SK-N-MC (cell line): ENCODE measurements around the gene NEAT1.
A peak's percentile ranks its signal among the peaks of the same experiment; 100 is the strongest.

ENCODE experiments used
- DNase-seq: peaks from one replicate; pipeline ENCODE4 v3.0.0-alpha.2; 2011; ENCODE audit warnings: low read depth, low spot score
- H3K27ac ChIP-seq: fragments of 200-600 bp; sonication (generic); 2 replicates; pipeline ENCODE4 v1.5.1; 2016; ENCODE audit warnings: mixed run types
- H3K36me3 ChIP-seq: fragments of 200-600 bp; sonication (generic); 2 replicates; pipeline ENCODE4 v1.6.1; 2017; ENCODE audit warnings: antibody characterized with exemption, low read length, mixed read lengths; ENCODE audit not compliant: insufficient read depth
- H3K4me3 ChIP-seq: fragments of 200-600 bp; sonication (generic); 2 replicates; pipeline ENCODE4 v1.5.1; 2016
- H3K9ac ChIP-seq: fragments of 200-600 bp; sonication (generic); 2 replicates; pipeline ENCODE4 v1.8.0; 2017; ENCODE audit warnings: mixed run types, mixed read lengths; ENCODE audit not compliant: insufficient read length
- H3K9me3 ChIP-seq: fragments of 200-600 bp; sonication (generic); 2 replicates; pipeline ENCODE4 v1.6.1; 2017; ENCODE audit warnings: low read depth, mild to moderate bottlenecking, antibody characterized with exemption, low read length, moderate library complexity, mixed read lengths
- EZH2 ChIP-seq: fragments of 200-600 bp; sonication (generic); IDR thresholded peaks from one replicate; pipeline ENCODE4 v1.6.1; 2017; ENCODE audit warnings: antibody characterized with exemption
- FOXP2 ChIP-seq: optimal IDR thresholded peaks from 2 replicates; pipeline ENCODE3; 2011; ENCODE audit warnings: mild to moderate bottlenecking, moderate library complexity; ENCODE audit not compliant: insufficient read depth; ENCODE audit errors: extremely low read length, control extremely low read depth
- POLR2AphosphoS5 ChIP-seq: IDR thresholded peaks from 2 replicates; pipeline ENCODE4 v1.6.1; 2012; ENCODE audit warnings: mild to moderate bottlenecking, low read depth, low read length, borderline replicate concordance

The NEAT1 gene

DNA sequence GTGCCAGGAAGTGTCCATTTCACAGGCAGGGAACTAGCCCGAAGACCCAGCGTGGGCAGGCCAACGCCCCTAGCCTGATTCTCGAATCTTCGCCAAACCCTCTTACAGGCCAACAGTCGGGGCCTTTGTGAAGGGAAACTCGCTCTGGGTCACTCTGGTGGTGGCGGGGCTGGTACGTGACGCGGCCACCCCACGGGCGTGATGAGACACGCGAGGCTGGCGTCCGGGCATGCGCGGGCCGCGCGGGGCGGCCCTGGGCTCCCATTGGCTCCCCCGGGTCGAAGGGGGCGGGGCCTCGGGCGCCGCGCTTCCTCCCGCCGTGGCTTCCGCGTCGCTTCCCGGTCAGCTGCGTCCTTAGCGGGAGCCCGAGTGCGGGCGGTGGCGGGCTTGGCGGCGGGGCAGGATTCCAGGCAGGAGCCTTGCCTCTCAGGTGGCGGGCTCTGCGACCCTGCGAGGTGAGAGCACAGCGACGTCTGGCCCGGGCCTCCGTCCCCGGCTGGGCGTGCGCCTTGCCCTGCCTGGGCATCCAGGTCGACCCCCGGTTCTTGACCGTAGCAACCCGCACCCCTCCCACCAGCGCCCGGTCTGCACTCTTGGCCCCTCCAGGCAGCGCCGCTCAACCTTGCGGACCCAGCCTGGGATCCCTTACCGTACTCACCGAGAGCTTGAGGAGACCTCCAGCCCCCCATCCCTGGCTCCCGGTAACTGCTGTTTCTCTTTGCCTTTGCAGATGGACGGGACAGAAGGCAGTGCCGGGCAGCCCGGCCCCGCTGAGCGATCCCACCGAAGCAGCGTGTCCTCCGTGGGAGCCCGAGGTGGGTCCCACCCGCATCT lies 36.1 kb upstream of the NEAT1 start, which contains the start of gene FRMD8:
FRMD8 (plus strand) TSS at position 331 of the 834 bp plus-strand sequence; CDS start at position 731, 400 bp downstream.
- no peaks in the 10 kb centered on the region for H3K9me3 ChIP-seq
- peak within 1 kb of the TSS; percentile 93 for H3K4me3 ChIP-seq
- no peaks in the 10 kb centered on the region; the same call in 1 of the 2 replicates for H3K36me3 ChIP-seq
- peak within 1 kb of the TSS; percentile 92 for H3K9ac ChIP-seq
- no peak for TF ChIP-seq FOXP2
- TF ChIP-seq POLR2AphosphoS5: peak; percentile 86; the same call in 1 of the 2 replicates
- H3K27ac ChIP-seq: peak within 1 kb of the TSS; percentile 77; the same call in 1 of the 2 replicates
- DNase-seq: no peak

DNA sequence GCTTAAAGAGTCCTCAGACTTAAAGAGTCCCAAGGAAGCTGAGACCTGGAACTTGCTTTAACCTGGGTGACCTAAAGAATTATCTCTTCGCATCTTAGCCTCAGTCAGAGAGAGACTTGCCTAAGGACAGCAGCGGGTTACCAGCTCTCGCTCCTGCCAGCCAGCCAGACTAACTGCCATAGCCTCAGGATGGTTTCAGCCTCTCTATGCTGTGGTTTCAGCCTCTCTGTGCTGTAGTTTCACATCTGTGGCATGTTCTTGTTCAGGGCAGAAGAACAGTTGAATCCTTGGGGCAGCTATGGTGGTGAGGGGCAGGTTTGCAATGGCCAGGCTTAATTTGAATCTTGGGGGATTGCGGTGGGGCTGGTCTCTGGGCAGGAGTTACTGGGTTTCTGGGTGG lies 33.9 kb upstream of the NEAT1 start:
- Histone ChIP-seq H3K36me3 (no peaks in the 10 kb centered on the region; the same call in 1 of the 2 replicates), H3K9ac (no peak overlapping the region), H3K27ac (0 out of 2 replicates have a peak overlapping the region, but pooled peaks have one; percentile 21), H3K4me3 (no peak overlapping the region), H3K9me3 (no peaks in the 10 kb centered on the region)
- DNase-seq: no peak
- TF ChIP-seq FOXP2 (no peak), POLR2AphosphoS5 (no peak), EZH2 (no peak)

DNA sequence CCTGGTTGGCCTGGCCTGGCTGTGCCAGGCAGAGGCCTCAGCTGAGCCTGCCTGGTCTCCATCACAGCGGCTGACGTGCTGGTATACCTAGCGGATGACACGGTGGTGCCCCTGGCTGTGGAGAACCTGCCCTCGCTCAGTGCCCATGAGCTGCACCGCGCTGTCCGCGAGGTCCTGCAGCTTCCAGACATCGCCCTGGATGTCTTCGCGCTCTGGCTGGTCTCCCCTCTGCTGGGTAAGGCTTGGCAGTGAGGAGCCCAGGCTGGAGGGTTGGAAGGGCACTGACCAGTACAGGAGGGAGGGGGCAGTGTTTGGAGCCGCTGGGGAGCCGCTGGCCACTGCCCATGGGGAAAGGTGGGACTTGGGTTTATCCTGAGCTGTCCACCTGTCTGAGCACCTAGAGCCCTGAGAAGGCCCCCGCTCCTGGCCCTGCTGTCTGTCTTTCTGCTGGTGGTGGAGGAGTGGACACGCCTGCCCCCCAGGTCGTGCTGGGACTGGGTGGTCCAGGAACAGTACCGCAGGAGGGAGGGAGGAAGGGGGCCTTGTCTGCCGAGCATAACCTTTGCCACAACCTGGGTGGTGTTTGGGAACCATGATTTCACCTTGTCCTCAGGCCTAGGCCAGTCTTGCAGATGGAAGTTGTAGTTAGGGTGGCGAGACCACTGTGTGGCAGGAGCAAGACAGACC lies 33.2 kb upstream of the NEAT1 start:
- TF ChIP-seq EZH2 (no peak), FOXP2 (no peak), POLR2AphosphoS5 (no peak)
- H3K9ac ChIP-seq: no peak overlapping the region
- no peak overlapping the region for H3K27ac ChIP-seq
- no peaks in the 10 kb centered on the region; the same call in 1 of the 2 replicates for H3K36me3 ChIP-seq
- no peak for DNase-seq
- no peaks in the 10 kb centered on the region for H3K9me3 ChIP-seq
- no peak overlapping the region for H3K4me3 ChIP-seq

DNA sequence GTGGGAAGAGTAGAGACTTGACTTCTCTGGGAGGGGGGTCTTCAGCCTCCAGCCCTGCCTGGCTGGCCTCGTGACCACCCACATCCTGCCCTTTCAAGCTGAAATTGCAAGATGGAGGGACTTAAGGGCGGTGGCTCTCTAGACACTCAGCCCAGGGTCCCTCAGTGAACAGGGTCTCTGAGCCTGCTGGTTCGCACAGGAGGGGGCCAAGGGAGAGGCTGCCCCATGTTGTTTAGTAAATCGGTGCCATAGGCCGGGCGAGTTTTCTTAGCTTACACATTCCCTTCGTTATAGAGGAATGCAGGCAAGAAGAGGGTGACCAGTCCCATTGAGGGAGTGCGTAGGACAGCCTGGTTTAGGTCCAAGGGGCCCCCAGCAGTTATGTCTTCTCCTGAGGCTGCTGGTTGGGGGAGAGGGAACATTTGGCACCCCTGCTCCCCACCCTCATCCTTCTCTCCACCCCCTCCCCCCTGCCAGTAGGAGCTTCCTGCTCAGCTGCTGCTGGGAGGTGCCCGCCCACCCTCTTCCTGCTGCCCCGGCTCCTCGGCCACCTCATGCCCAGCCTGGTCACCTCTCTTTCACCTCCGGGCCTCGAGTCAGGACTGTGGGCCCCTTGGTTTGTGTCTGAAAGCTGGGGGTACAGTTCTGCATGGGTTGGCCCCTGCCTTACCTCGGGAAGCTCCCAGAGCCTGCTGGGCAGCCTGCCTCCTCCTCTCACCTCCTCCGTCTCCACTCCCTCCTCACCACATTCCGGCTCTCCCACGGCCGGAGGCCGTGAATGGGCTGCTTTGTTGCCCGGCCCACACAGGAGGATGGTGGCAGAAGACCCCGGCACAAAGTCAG lies 32.3 kb upstream of the NEAT1 start:
- Histone ChIP-seq H3K9ac (no peak overlapping the region), H3K27ac (peak overlapping the region; percentile 25; the same call in 1 of the 2 replicates), H3K9me3 (no peaks in the 10 kb centered on the region), H3K36me3 (no peaks in the 10 kb centered on the region; the same call in 1 of the 2 replicates), H3K4me3 (no peak overlapping the region)
- no peak for TF ChIP-seq EZH2
- no peak for TF ChIP-seq POLR2AphosphoS5
- no peak for TF ChIP-seq FOXP2
- no peak for DNase-seq

DNA sequence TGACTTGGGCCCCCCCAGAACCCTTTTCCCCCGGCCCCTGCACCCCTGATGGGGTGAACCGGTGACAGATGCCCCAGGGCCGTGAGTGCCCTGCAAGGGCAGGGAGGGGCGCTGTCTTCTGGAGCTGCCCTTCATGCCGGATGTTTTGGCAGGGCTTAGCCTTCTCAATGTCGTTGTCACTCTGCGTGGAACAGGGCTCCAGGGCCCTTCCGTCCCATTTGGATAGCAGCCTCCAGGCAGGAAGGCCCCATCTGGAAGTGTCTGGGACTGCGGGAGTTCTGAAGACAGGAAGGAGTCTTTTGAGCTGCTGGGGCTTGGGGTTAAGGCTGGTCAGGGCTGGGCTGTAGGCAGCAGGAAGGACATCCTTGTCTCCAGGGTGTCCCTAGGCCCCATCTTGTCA lies 31.6 kb upstream of the NEAT1 start:
- H3K4me3 ChIP-seq: no peak overlapping the region
- no peak overlapping the region for H3K27ac ChIP-seq
- TF ChIP-seq EZH2: no peak
- no peak for TF ChIP-seq POLR2AphosphoS5
- no peak for TF ChIP-seq FOXP2
- DNase-seq: no peak
- no peaks in the 10 kb centered on the region; the same call in 1 of the 2 replicates for H3K36me3 ChIP-seq
- H3K9ac ChIP-seq: no peak overlapping the region
- no peaks in the 10 kb centered on the region for H3K9me3 ChIP-seq

DNA sequence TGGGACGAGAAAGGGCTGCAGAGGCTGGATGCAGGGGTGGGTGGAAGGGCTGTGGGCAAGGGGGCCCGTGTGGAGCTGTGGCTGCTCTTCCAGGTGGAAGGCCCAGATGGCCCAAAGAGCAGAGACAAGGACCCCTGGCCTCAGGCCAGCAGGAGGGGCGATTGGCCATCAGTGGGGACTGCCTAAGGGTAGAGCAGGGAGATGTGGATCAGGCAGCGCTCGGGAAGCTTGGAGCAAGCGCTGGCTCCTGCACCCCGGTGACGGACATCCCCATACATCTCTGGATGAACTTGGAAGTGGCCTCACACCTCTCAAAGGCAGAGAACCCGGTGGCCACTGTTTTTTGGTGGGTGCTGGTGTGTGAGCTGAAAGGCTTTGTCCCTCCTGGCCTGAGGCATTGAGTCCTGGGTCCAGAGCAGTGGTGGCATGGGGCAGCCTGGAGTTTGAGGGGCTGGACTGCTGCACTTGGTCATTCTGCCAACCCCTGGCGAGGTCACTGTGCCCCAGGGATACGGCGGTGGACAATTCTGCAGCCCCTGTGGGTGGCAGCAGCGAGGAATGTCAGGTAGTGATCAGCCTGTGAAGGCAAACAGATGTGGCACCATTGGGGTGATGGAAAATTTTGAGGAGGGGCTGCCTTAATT lies 30.3 kb upstream of the NEAT1 start:
- Histone ChIP-seq H3K27ac (no peak overlapping the region), H3K36me3 (no peaks in the 10 kb centered on the region; the same call in 1 of the 2 replicates), H3K9ac (no peak overlapping the region), H3K4me3 (no peak overlapping the region), H3K9me3 (no peaks in the 10 kb centered on the region)
- no peak for DNase-seq
- no peak for TF ChIP-seq FOXP2
- TF ChIP-seq EZH2: no peak
- no peak for TF ChIP-seq POLR2AphosphoS5

DNA sequence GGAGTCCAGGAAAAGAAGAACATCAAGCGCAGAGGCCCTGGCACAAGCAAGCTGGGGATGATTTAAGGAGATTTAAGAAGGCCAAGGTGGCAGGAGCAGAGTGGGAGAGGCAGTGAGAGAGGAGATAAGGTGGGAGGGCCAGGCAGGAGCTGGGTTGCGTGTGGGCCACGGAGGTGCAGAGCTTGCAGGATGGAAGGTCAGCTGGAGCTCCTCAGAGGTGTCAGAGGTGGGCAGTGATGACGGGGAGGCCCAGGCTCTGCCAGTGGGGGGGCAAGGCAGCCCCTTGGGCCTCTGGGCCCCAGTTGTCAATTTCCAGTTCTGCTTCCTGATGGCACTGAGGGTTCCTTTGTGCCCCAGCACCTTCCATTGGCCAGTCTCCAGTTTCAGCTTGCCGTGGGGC lies 29.7 kb upstream of the NEAT1 start:
- Histone ChIP-seq H3K9ac (no peak overlapping the region), H3K36me3 (no peaks in the 10 kb centered on the region; the same call in 1 of the 2 replicates), H3K27ac (no peak overlapping the region), H3K4me3 (no peak overlapping the region), H3K9me3 (no peaks in the 10 kb centered on the region)
- TF ChIP-seq POLR2AphosphoS5 (no peak), FOXP2 (no peak), EZH2 (no peak)
- no peak for DNase-seq
